Endothelial cell of umbilical vein (primary cell): Measurements from ENCODE around the gene LRP1-AS. TPM values are rescaled to one million over a fixed set of nuclear protein-coding genes. Genes with fewer than 3 reads are reported as not detected.

Source experiments
- BruUV-seq: library from RNA; stranded (reverse); fragments of 400-500 nt; replicated peaks from 2 replicates; lab custom pipeline; 2021; lab: Mats Ljungman, UMichigan
- CTCF ChIA-PET: fragments of 300-600, 350-600 bp; sonication (Branson Sonifier 250); formaldehyde crosslinking; loops from one replicate; lab custom pipeline; 2021; ENCODE audit warnings: antibody characterized with exemption, inconsistent platforms; lab: Charles Lee
- POLR2A ChIA-PET: fragments of 300-600, 350-600 bp; sonication (Branson Sonifier 250); formaldehyde crosslinking; loops from one replicate; lab custom pipeline; 2021; ENCODE audit warnings: antibody characterized with exemption, inconsistent platforms; lab: Charles Lee
- DNase-seq: peaks from one replicate; pipeline ENCODE4 v3.0.0-alpha.2; 2011; ENCODE audit warnings: low read depth, low spot score
- FAIRE-seq: peaks from 2 replicates; lab custom pipeline; 2011; peaks lifted over from hg19 to GRCh38; lab: Jason Lieb, UNC
- H2AFZ ChIP-seq: 2 replicates; pipeline ENCODE4 v1.6.0; 2012; ENCODE audit warnings: low read depth, low read length, control low read depth, inconsistent platforms
- H3K27ac ChIP-seq: 2 replicates; pipeline ENCODE4 v1.5.1; 2011; ENCODE audit warnings: low read depth, mild to moderate bottlenecking, control low read depth, low read length, moderate library complexity; ENCODE audit not compliant: insufficient read depth
- H3K27me3 ChIP-seq, 2 experiments: 2 replicates each; pipeline versions ENCODE4 v1.6.0 to v1.6.1; 2011; ENCODE audit warnings: low read length in 2 of 2, mixed read lengths in 1 of 2; ENCODE audit not compliant: control insufficient read depth in 2 of 2, insufficient read depth in 2 of 2
- H3K36me3 ChIP-seq, 2 experiments: 2 replicates in 1 of 2; 3 replicates in 1 of 2; pipeline ENCODE4 v1.5.1; 2011; ENCODE audit warnings: low read length in 2 of 2, mild to moderate bottlenecking in 1 of 2, moderate library complexity in 1 of 2; ENCODE audit not compliant: control insufficient read depth in 2 of 2, insufficient read depth in 2 of 2; ENCODE audit errors: extremely low read depth in 1 of 2
- H3K4me1 ChIP-seq: 3 replicates; pipeline ENCODE4 v1.5.1; 2011; ENCODE audit warnings: mild to moderate bottlenecking, low read length; ENCODE audit not compliant: control insufficient read depth, insufficient read depth; ENCODE audit errors: extremely low read depth
- H3K4me2 ChIP-seq: 2 replicates; pipeline ENCODE4 v1.6.1; 2011; ENCODE audit warnings: low read length, control low read depth, mixed read lengths; ENCODE audit not compliant: insufficient read depth
- H3K4me3 ChIP-seq, 3 experiments: fragments of 200-600 bp in 1 of 3; sonication (generic), shearing (Covaris generic) in 1 of 3; replicated peaks in 1 of 3; 2 replicates each; pipeline ENCODE4 v1.5.1; 2011 to 2016; ENCODE audit warnings: control low read depth in 3 of 3, low read length in 3 of 3, mild to moderate bottlenecking in 2 of 3, inconsistent platforms in 1 of 3, low read depth in 1 of 3, moderate library complexity in 1 of 3; ENCODE audit not compliant: insufficient read depth in 1 of 3
- H3K79me2 ChIP-seq: 2 replicates; pipeline ENCODE4 v1.6.0; 2012; ENCODE audit warnings: low read length, inconsistent platforms; ENCODE audit not compliant: control insufficient read depth, insufficient read depth
- H3K9ac ChIP-seq: replicated peaks from 2 replicates; pipeline ENCODE3; 2011; ENCODE audit warnings: low read length, control low read depth; ENCODE audit not compliant: insufficient read depth; ENCODE audit errors: extremely low read depth
- H3K9me1 ChIP-seq: replicated peaks from 3 replicates; pipeline ENCODE4 v1.6.0; 2011; ENCODE audit warnings: mild to moderate bottlenecking, low read length; ENCODE audit not compliant: control insufficient read depth, insufficient read depth; ENCODE audit errors: extremely low read depth
- H3K9me3 ChIP-seq: replicated peaks from 2 replicates; pipeline ENCODE4 v1.5.1; 2012; ENCODE audit warnings: low read length, inconsistent platforms; ENCODE audit not compliant: control insufficient read depth, insufficient read depth
- H4K20me1 ChIP-seq: replicated peaks from 2 replicates; pipeline ENCODE3; 2011; ENCODE audit warnings: mild to moderate bottlenecking, low read length; ENCODE audit not compliant: control insufficient read depth, insufficient read depth; ENCODE audit errors: extremely low read depth
- CTCF ChIP-seq, 2 donors: IDR thresholded peaks; 1 replicate in 1 of 2; 2 replicates in 1 of 2; pipeline ENCODE4 v1.5.1; 2011; ENCODE audit warnings: low read length in 2 of 2, mild to moderate bottlenecking in 2 of 2, moderate library complexity in 2 of 2, control low read depth in 1 of 2, inconsistent platforms in 1 of 2, low read depth in 1 of 2; ENCODE audit not compliant: insufficient read depth in 1 of 2; ENCODE audit errors: extremely low read depth in 1 of 2
- JUN ChIP-seq: IDR thresholded peaks from 2 replicates; pipeline ENCODE4 v1.6.1; 2011; ENCODE audit warnings: borderline replicate concordance, low read depth; ENCODE audit not compliant: insufficient read length, insufficient read depth
- MAX ChIP-seq: IDR thresholded peaks from 2 replicates; pipeline ENCODE4 v1.6.1; 2011; ENCODE audit not compliant: insufficient read depth, insufficient read length
- MYC ChIP-seq: IDR thresholded peaks from one replicate; pipeline ENCODE4 v1.6.1; 2011; ENCODE audit warnings: mild to moderate bottlenecking, low read depth, low read length
- POLR2A ChIP-seq: IDR thresholded peaks from 2 replicates; pipeline ENCODE4 v1.6.1; 2012; ENCODE audit warnings: low read depth, mild to moderate bottlenecking, control low read depth, low read length
- POLR2AphosphoS5 ChIP-seq: IDR thresholded peaks from 2 replicates; pipeline ENCODE4 v1.6.1; 2012; ENCODE audit warnings: low read depth, mild to moderate bottlenecking, control low read depth, low read length, moderate library complexity; ENCODE audit not compliant: insufficient read depth
- dilution Hi-C: fragments of 300-500 bp; cut with MboI; formaldehyde crosslinking; loops from one replicate; pipeline ENCODE4 v1.15.0; 2019; ENCODE audit warnings: low sequenced_read_pairs; ENCODE audit not compliant: extremely low pct_ligation_motif_present
- intact Hi-C: fragments of 100-400 bp; cut with micrococcal nuclease; formaldehyde crosslinking; loops from one replicate; pipeline ENCODE4 v1.10.0; 2022
- polyA plus RNA-seq, 4 experiments: library from polyadenylated mRNA; depleted of rRNA in 3 of 4; stranded (reverse) in 3 of 4; unstranded in 1 of 4; fragments of >200 nt; gene quantifications; 2 replicates each; pipeline versions ENCODE4 v1.2.1 to v1.2.3, GENCODE V29; 2011 to 2012; ENCODE audit warnings: missing spikeins in 1 of 4
- total RNA-seq: library from RNA; stranded (reverse); gene quantifications from 2 replicates; pipeline ENCODE4 v1.2.3, GENCODE V29; 2021

The LRP1-AS gene
- total and polyA plus RNA-seq, 2 donors (not counting 3 experiments of a cell fraction or from before 2014, with no cell fraction given): not detected

GRCh38 chr12:57160741-57161140, 13.3 kb upstream of the LRP1-AS start:
- ChIA-PET CTCF (interaction anchor here (0.9 to 1.6 kb wide), 3 partner anchors 13 to 24 kb away, joined by 3 to 5 read pairs (median 4); no protein-coding TSS in a partner anchor), POLR2A (no interaction called here)
- Histone ChIP-seq H3K36me3 (no peaks in the 10 kb centered on the region), H3K4me2 (no peak overlapping the region), H2AFZ (no peak overlapping the region), H3K27ac (no peak overlapping the region), H3K9me3 (no peaks in the 10 kb centered on the region), H3K4me3 (no peak overlapping the region), H3K9ac (no peak overlapping the region), H3K27me3 (no peaks in the 10 kb centered on the region), H3K9me1 (no peaks in the 10 kb centered on the region), H3K4me1 (no peaks in the 10 kb centered on the region), H3K79me2 (no peaks in the 10 kb centered on the region), H4K20me1 (no peaks in the 10 kb centered on the region)
- FAIRE-seq (no peak), DNase-seq (no peak)
- dilution Hi-C loops: no loop called here
- TF ChIP-seq POLR2A: no peak
- TF ChIP-seq CTCF (IDR thresholded peaks at IDR 0.05; ENCODE audit: extremely low read depth in 1 of 2, insufficient read depth in 1 of 2, low read depth in 1 of 2, low read length in 2 of 2): no peak
- intact Hi-C loops: no loop called here
- BruUV-seq: no TSS peak

- DNase-seq: no peak
- H3K9me3 ChIP-seq: no peaks in the 10 kb centered on the region
- no peak overlapping the region for H3K27ac ChIP-seq
- no peaks in the 10 kb centered on the region for H3K4me1 ChIP-seq
- H2AFZ ChIP-seq: no peak overlapping the region
- no peak overlapping the region for H3K4me3 ChIP-seq
- FAIRE-seq: no peak
- intact Hi-C loops (no loop called here), dilution Hi-C loops (no loop called here)
- no peaks in the 10 kb centered on the region for H3K27me3 ChIP-seq
- H4K20me1 ChIP-seq: no peaks in the 10 kb centered on the region
- H3K9me1 ChIP-seq: no peaks in the 10 kb centered on the region
- CTCF ChIA-PET: interaction anchor here (0.8 to 1.6 kb wide), 2 partner anchors 16 to 36 kb away, joined by 3 to 5 read pairs; no protein-coding TSS in a partner anchor
- no peak overlapping the region for H3K4me2 ChIP-seq
- BruUV-seq: no TSS peak
- POLR2A ChIA-PET: no interaction called here
- H3K9ac ChIP-seq: no peak overlapping the region
- H3K36me3 ChIP-seq: no peaks in the 10 kb centered on the region
- no peak for TF ChIP-seq JUN
- TF ChIP-seq POLR2A: no peak
- TF ChIP-seq POLR2AphosphoS5: no peak
- TF ChIP-seq MYC: no peak
- TF ChIP-seq MAX: no peak
- no peaks in the 10 kb centered on the region for H3K79me2 ChIP-seq
These were observed 12.6 kb upstream of the LRP1-AS start for GRCh38 chr12:57160040-57160439.
